ENCODE data around the gene TMC3.
"Not testable (repeated sequence)": the region's sequence is repeated elsewhere in the genome, so short reads cannot be mapped to it uniquely, and the experiment has no call there.

Gene TMC3

DNA sequence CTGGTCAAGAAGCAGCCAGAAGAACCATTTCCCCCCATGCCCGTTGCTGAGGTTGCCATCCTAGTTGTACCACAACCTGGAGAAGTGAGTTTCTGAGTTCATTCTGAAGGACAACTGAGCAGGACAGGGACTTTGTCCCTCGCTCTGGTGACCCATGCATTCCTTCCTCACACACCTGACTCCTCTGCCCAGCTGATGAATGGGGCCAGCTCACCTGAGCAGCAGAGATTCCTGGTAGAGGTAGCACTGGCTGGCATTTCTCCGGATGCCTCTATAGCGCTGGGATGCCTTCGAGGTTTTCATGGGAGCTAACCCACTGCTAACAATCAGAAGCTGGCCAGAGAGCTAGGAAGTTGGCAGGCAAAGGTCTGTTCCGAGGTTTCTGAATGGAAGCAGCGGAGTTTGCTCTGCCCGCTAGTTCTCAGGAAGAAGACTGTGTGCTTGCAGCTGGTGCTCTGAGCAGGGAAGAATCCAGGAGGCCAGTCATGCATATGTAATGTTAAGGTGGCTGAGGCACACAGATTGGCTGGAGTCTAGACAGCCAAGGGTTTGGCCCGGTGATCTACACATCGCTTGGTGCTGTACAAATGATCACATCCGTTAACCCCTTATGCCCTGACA, at the start of gene TMC3:
TMC3 (minus strand) TSS at position 439 of the 621 bp plus-strand sequence; CDS start at position 303, 136 bp downstream.
- DNase-seq, result peak in 1 of 2 donors; percentile 4

DNA sequence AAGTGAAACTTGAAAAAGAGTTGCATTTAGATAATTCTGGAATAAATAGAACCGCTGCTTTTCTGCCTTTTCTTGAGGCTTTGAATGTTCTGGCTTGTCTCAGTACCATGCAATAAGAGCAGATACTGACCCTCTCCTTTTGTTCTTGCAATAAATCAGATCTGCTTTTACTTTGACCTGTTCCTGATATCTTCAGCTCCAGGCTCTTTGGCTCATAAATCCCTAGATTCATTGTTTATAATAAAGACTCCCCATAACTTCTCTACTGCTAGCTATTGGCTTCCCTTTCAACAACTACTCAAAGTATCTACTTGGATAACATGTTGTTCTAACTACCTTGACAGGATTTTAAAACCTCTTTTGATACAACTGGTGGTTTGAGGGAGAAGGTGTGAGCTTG, 47.4 kb upstream of the TMC3 start:
- no peak for DNase-seq

DNA sequence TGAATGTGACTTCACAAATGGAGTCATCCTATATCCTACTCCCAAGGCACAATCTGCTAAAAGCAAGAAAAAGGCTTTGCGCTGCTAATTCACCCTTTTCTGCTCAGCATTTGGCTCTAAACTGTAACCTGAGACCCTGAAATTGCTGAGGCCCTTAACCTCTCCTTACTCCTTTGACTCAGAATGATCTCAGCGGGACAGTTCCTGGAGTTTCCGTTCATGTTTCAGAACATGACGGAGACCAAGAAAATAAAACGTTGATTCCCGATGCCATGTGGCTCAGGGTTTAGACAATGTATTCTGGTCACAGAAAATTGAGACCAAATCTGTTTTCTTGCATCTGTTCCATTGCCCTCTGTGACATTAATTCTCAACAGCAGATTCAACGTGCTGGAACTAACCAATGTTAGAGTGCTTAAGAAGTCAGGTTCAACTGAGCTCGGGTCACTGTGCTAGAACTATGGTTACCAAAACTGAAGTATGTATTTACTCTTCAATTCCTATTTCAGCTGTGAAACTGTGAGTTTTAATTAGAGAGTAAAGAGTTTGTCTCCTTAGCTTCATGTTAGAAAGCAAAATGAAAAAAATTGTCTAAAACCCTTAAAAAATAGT, 45.4 kb upstream of the TMC3 start:
- no peak for DNase-seq

DNA sequence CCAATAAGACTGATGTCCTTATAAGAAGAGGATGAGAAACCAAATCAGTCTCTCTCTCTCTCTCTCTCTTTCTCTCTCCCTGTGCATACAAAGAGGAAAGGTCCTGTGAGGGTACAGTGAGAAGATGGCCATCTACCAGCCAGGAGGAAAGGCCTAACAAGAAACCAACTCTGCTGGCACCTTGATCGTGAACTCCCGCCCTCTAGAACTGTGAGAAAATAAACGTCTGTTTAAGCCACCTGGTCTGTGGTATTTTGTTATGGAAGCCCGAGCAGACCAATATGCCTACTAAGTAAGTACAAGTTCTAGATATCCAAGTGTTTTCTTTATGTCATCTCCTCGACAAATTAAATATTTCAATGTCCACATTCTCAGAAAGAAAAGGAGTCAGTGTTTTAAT, 44.9 kb upstream of the TMC3 start:
- no peak for DNase-seq

DNA sequence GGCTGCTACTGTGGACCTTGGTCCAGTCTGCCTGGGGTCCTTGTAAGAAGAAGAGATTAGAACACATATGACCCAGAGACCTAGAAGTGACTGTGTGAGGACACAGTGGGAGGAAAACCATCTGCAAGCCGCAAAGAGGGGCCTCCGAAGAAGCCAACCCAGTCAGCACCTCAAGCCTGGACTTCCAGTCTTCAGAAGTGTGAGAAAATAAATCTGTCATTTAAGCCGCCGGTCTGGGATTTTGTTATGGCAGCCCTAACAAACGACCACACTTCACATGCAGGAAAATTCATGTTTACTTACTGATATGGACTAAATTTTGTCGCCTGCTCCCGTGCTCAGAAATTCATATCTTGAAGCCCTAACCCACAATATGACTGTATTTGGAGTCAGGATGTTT, 44.4 kb upstream of the TMC3 start:
- no peak for DNase-seq

DNA sequence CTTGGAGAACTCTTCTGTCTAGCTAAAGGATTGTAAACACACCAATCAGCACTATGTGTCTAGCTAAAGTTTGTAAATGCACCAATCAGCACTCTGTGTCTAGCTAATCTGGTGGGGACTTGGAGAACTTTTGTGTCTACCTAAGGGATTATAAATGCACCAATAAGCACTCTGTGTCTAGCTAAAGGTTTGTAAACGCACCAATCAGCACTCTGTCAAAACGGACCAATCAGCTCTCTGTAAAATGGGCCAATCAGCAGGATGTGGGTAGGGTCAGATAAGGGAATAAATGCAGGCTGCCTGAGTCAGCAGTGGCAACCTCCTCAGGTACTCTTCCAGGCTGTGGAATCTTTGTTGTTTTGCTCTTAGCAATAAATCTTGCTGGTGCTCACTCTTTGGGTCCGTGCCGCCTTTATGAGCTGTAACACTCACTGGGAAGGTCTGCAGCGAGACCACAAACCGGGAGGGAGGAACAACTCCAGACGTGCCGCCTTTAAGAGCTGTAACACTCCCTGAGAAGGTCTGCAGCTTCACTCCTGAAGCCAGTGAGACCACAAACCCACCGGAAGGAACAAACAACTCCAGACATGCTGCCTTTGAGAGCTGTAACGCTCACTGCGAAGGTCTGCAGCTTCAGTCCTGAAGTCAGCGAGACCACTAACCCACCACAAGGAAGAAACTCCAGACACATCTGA, 40.4 kb upstream of the TMC3 start:
- DNase-seq, result not testable (repeated sequence)

DNA sequence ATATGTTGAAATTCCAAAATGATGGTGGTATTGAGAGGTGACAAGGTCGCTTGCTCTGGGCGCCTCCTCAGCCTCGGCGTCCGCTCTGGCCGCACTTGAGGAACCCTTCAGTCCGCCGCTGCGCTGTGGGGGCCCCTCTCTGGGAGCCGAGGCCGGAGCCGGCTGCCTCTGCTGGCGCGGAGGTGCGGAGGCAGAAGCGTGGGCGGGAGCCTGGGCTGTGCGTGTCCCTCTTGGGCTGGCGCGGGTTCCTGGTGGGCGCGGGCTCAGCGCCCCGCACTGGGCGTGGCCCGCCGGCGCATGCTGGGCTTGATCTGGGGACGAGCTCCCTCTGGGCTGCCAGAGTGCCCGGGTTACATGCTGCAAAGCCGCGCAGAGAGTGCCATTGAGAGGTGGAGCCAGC, 39.8 kb upstream of the TMC3 start:
- DNase-seq, result no peak

DNA sequence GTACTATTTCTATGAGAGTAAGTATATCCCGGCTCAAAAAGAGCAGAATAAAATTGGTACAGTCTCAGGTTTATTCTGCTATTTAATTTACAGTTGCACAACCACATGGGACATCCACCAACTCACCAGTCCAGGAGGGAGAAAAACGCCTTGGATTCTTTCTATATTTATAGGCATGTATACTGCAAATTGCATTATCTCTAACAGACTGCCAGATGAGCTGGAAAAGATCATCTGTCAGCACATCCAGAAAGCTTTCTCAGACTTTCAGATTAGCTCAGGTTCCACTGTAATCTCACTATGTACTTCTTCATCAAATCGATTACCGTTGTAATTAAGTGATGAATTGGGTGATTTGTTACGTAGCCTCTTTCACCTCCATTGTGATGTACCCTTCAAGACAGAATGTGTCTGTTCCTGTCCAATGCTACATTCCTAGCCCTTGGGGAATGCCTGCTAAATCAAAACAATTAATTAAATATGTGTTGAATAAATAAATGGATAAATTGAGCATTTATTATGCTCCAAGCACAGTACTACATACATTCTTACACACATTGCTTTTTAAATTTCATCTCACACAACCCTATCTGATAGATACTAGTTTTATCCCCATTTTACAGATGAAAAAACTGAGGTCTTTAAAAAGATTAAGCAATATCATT, 38.1 kb upstream of the TMC3 start:
- no peak for DNase-seq

DNA sequence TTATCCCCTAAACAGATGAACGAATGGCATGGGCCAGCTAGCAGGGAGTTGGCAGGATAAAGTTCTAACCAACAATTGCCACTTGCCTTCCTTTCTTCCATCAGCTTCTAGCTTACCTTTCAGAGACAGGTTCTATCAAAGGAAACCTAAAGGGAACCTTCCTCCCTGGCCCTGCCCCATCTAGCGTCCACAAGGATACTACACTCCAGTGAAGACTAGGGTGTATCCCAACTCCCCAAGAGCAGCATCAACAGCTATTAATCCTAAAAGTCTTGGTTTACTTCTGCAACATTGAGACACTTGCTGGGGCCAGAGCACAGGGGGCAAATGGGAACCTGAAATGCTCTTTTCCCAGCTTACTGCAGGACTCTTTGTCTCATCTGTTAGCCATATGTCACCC, 37.0 kb upstream of the TMC3 start:
- DNase-seq, result no peak

DNA sequence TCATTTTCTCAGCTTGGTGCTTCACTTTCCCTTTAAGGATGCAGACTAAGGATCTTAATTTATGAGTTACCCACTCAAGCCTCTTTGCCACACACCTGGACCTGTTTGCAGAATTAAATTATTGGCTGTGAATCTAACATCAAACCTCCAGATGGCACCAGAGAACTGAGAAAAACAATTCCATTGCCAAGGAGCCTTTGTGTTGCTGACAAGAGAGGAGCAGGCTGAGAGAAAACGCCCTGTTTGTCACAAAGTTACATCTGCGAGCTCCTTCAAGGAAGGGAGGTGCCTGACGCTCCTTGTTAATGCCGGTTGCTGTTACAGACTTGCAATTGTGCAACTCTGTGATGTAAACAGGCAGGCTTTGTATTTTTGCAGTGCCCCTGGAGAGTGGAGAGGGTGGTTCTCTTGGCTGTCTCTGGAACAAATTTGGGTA, 36.3 kb upstream of the TMC3 start:
- peak; percentile 2 to 77 for DNase-seq

DNA sequence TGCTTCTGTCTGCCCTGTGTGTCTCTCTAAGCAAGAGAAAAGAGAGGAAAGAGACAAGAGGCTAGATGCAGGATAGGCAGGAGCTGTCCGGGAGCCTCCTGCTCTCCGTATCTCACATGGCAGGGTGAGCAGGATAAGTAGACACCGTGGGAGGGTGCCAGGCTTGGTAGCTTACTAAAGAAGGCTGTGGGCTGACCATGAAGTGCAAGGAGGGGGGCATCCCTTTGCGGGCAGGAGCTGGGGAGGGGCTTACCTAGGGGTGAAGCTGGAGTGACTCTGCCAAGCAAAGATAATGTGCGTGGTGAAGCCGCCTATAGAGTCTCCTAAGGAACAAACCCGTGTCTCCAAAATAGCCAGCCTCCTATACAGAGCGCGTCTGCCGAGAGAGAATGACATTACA, 33.7 kb upstream of the TMC3 start:
- DNase-seq, result no peak

DNA sequence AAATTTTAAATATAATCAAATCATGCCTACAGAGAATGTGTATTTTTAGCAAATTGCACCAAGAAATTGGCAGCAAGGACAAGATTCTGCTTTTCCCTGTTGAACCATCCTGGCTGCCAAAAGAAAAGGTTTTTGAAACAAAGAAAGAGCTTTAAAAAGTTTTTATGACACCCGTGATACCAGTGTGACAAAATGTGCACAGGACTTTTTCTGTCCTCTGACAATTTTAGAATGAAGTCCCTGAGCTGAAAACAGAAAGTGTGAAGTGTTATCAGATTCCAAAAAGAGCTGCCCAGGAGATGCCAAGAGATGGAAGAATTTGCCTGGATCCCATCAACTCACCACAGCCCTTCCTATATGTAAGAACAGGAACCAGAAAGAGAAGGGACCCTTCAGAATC, 33.2 kb upstream of the TMC3 start:
- DNase-seq, result no peak

DNA sequence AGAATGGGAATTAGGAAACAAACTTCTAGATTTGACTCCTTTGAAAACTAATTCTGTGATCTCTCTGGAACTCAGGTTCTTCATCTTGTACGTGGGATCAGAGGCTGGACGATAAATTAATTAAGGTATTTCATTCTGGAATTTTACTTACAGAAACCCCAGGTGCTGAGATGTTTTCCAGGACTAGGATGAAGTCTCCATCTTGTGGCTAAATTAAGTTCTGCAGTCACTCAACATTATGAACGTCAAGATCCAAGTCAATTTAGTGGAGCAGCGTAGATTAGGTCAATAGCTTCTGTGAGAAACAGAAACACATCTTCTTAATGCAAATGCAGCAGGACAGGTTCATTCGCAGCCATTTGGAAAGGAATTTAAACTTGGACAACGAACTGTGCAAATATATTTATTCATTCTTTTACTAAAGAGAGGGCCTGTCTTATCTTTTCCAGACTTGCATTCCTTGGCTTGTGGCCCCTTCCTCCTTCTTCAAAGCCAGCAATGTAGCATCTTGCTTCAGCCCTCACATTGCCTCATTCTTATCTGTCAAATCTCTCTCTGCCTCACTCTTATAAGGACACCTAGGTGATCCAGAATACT, 26.7 kb upstream of the TMC3 start:
- peak in 1 of 2 donors; percentile 4 for DNase-seq

DNA sequence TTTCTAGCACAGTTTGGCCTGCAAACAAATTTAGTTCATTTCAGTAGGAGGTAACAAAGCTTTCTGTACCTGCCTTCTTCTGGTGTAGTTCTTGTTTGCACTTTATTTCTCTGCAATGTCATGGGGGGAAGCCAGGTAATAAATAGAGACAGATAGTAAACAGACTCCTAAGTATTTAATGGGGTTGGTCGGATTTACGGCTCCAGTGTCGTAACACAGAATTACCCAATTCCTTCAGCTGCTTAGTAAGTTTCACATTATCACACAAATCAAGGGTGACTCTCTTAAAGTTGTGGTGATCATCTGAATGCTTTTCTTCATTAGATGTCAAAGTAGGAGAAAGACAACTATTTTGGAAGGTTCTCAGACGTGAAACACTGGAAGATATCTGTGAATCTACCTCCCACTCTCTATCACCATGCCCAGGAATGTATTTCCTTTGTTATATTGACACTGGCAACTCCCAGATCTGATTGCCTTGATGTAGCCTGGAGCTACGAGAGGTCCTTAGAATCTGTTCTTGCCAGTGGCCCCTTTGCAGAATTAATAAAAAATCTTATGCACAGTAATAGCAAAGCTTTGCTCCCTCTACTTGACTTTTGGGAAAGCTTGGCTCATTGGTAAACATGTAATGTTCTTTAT, 25.0 kb upstream of the TMC3 start:
- no peak for DNase-seq

DNA sequence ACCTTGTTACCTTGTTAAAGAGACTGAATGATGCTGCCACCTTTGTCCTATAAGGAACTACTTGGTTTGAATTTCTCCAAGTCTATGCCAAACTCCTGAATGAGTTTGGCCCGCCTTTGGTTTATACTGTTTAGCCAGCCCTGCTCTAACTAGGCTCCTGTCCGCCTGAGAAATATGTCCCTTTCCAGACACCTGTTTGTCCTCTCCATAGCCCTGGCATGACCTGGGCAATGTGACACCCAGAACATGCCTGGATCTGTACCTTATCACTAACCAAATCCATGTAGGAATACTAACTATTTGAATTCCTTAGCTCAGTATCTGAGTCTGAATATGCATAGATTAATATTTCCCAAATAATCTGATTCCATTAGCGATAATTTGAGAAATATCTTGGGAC, 24.4 kb upstream of the TMC3 start:
- no peak for DNase-seq

DNA sequence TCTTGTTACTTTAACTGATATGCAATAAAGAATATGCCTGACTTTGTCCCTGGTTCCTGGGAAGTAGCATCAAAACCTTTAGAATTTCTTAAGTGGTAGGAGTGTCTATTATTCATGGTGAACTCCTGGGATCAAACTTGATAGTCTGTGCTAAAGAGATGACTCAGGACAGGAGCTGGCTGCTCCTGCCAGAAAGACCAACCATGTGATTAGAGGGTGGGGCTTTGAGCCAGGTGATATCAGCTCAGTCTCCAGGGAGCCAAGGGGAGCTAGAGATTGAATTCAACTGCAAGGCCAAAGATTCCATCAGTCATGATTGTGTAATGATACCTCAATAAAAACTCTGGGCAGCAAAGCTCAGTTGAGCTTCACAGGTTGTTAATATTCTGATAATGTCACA, 20.6 kb upstream of the TMC3 start:
- DNase-seq, result no peak

DNA sequence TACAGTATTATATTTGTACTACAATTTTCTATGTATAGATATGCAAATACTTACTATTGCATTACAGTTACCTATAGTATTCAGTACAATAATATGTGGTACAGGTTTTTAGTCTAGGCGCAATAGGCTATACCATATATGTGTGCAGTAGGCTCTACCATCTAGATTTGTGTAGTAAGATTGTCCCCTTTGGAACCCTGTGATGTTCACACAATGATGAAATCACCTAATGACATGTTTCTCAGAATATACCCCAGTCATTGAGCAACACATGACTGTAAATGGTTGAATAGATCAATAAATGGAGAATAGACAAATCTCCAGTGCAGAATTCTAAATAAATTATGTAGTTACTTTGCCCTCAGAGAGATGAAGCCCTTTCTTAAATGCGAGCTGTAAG, 17.6 kb upstream of the TMC3 start:
- DNase-seq, result no peak

DNA sequence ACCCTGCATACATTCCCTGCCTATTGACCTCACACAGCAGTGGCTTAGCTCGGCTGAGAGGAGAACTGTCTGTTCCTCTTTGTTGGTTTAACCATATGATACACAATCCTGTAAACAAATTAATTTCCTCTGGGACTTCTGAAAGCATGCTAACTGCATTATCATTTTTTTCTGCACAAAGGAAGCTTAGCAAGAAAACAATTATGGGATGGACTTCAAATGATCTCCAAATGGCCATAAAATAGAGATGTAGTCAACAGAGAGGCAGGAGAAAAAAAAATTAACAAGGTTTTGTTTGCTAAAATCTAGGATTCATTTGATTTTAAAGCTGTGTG, 14.4 kb upstream of the TMC3 start:
- no peak for DNase-seq

DNA sequence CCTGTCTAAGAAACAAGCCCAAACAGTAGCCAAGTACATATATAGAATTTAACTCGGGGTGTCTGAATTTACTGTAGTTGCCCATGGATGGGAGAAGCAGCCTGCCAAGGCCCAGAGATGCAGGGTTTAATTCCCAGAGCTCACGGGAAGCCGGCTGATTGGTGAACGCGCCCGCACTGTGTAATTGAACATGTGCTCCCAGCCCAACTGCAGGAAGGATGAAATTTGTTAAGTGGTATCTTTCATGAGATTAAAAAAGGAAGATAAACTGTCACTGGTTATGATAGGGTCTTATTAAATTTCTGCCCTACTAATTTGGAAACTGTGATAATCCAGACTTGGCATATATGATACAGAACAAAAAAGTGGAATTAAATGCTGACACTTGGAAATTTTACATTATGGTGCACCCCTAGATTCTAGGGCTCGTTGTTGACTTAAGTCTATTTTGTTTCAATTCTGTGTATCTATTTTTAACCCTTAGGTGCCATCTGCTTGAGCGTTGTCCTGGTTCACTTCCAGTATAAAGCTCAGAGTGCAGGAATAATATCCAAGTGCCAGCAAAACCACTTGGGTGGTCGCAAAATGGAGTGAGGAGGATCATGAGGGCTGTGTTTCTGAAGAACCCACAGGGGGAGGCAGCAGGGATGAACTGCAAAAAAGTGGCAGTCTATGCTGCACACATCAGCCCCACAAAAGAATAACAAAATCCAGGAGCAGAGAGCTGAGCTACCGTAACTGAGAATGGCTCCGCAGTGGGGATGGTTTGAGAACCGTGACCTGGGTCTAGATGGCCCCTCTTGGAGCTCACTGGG, 13.8 kb upstream of the TMC3 start:
- no peak for DNase-seq

DNA sequence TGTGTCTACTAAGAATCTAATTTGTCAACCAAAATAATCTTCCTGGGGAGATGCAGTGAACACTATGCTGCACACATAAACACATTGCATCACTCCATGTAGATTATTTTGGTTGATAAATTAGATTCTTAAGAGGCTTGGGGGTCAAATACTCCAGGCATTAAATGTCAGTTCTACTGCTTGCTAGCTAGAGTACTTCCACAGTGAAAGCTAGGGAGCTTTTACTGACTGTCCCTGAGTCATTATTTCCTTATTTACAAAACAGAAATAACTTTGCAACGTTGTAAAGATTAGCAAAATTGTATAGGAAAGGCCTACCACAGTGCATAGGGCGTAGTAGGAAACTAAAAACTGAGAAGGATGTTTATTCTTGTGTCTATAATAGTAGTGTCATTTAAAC, 12.9 kb upstream of the TMC3 start:
- DNase-seq, result no peak

DNA sequence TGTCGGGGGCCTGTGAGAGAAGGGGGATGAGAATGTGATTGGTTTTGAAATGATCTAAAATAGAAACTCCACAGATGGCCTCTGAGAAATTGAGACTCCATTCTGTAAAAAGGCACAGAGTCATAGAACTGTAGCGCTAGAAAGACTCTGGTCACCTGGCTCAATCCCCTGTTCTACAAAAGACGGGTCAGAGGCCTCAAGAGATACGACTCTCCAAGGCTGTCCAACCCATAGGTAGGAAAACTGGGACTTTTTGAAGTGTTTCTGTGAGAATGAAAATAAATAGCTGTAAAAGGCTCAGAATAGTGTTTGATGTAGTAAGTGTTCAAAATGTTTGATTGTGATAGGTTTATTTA, 11.7 kb upstream of the TMC3 start:
- DNase-seq, result no peak
